ENCODE data around the gene TENT4B. TPM values are rescaled to one million over a fixed set of nuclear protein-coding genes. Genes with fewer than 3 reads are reported as not detected.

TENT4B gene
- polyA plus RNA-seq, 2 of the 4 experiments (the other 2 are of a cell fraction), result 12.2 to 19.4 TPM

DNA sequence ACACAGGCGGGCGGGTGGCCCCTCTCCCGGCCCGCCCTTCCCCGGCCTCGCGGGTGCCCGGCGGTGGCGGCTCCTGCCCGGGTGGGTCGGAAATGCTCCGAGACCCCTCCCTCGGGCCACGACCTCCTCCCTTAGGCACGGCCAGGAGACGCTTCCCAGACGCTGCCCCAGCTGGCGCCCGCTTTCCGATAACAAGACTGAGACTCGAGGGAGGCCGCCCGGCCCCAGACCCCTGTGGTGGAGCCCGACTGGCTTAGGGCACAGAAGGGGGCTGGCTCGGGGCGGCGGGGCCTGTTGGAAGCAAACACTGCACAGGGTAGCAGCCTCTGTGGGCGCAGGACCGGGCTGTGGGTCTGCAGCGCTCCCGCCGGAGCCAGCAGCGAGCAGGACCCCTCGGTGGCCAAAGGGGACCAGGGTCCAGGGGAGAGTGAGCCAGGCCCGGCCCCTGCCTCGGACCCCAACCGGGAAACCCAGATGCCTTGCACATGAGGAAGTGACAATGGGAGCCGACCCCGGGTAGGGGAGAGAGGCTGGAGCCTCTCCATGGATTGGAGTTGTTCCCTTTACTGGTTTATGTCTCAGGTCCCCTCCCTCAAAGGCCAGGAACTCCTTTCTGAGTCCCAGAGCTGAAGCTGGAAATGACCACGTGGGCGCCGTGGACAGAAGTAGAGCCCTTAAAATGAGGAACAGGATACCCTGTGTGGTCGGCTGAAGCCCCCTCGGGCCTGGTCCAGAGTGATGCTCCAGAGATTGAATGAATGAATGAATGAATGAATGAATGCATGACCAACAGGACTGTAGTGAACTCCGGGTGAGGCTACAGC lies 93.4 kb downstream of the TENT4B start:
- CTCF ChIA-PET, result interaction anchor here (0.6 to 3.1 kb wide), 7 partner anchors 8 to 500 kb away, joined by 3 to 14 read pairs (median 3); no protein-coding TSS in a partner anchor
- 43% methylated on average over 15 of the region's 46 CpGs for whole genome bisulfite sequencing (ENCODE audit: missing lambda C conversion rate)
- ATAC-seq, result peak; percentile 41 to 56

GRCh38 chr16:50247123-50247905 lies 94.2 kb downstream of the TENT4B start:
- WGBS (ENCODE audit: missing lambda C conversion rate), result 97% methylated on average over 12 of the region's 12 CpGs
- ChIA-PET CTCF (interaction anchor here (0.6 to 1.4 kb wide), 5 partner anchors 27 to 1692 kb away, joined by 3 to 5 read pairs (median 3); partner anchors contain the start of gene CNEP1R1), POLR2A (no interaction called here)
- peak overlapping the region; percentile 89 to 96 for H3K27ac ChIP-seq
- no peak for FAIRE-seq
- TF ChIP-seq RNF2 (IDR thresholded peaks at IDR 0.05; ENCODE audit: borderline replicate concordance, low read depth) (no peak), CHD4 (IDR thresholded peaks at IDR 0.05; ENCODE audit: borderline replicate concordance) (no peak), KDM5A (IDR thresholded peaks at IDR 0.05) (no peak), HMGXB4 (CRISPR knock-in tag; IDR thresholded peaks at IDR 0.05; ENCODE audit: borderline replicate concordance) (no peak), CBX8 (IDR thresholded peaks at IDR 0.05) (no peak), BHLHE40 (IDR thresholded peaks at IDR 0.05; ENCODE audit: low read depth, low read length) (no peak), USF2 (IDR thresholded peaks at IDR 0.05) (no peak), NFE2L2 (conservative IDR thresholded peaks at IDR 0.05; ENCODE audit: low read length) (no peak), NR3C1 (IDR thresholded peaks at IDR 0.05) (no peak), SMC3 (IDR thresholded peaks at IDR 0.05) (no peak), POLR2AphosphoS2 (conservative IDR thresholded peaks at IDR 0.05; ENCODE audit: low read length) (no peak), ZFP36 (IDR thresholded peaks at IDR 0.05; ENCODE audit: borderline replicate concordance, partially characterized antibody) (no peak)
- TF ChIP-seq, protein P1, sequence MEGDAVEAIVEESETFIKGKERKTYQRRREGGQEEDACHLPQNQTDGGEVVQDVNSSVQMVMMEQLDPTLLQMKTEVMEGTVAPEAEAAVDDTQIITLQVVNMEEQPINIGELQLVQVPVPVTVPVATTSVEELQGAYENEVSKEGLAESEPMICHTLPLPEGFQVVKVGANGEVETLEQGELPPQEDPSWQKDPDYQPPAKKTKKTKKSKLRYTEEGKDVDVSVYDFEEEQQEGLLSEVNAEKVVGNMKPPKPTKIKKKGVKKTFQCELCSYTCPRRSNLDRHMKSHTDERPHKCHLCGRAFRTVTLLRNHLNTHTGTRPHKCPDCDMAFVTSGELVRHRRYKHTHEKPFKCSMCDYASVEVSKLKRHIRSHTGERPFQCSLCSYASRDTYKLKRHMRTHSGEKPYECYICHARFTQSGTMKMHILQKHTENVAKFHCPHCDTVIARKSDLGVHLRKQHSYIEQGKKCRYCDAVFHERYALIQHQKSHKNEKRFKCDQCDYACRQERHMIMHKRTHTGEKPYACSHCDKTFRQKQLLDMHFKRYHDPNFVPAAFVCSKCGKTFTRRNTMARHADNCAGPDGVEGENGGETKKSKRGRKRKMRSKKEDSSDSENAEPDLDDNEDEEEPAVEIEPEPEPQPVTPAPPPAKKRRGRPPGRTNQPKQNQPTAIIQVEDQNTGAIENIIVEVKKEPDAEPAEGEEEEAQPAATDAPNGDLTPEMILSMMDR (IDR thresholded peaks at IDR 0.05), result no peak
- TF ChIP-seq, protein P2, sequence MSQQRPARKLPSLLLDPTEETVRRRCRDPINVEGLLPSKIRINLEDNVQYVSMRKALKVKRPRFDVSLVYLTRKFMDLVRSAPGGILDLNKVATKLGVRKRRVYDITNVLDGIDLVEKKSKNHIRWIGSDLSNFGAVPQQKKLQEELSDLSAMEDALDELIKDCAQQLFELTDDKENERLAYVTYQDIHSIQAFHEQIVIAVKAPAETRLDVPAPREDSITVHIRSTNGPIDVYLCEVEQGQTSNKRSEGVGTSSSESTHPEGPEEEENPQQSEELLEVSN (IDR thresholded peaks at IDR 0.05; ENCODE audit: borderline replicate concordance, low read depth), result no peak
- no peak for ATAC-seq
- H3K4me3 ChIP-seq, result peak overlapping the region; percentile 68
- no peaks in the 10 kb centered on the region for H3K9me3 ChIP-seq
- peak overlapping the region; percentile 79 for H3K4me2 ChIP-seq
- peaks cover 33% of the 10 kb centered on the region for H3K4me1 ChIP-seq
- no peak for DNase-seq (ENCODE audit: low read depth in 1 of 2, low spot score in 1 of 2)

More for the DNA sequence above, 93.4 kb downstream of the TENT4B start:
- TF ChIP-seq HOXB5 (CRISPR knock-in tag; IDR thresholded peaks at IDR 0.05) (no peak), HEYL (CRISPR knock-in tag; IDR thresholded peaks at IDR 0.05) (no peak), ZFP36 (IDR thresholded peaks at IDR 0.05; ENCODE audit: borderline replicate concordance, partially characterized antibody) (no peak)
- Histone ChIP-seq H3K9me3 (no peaks in the 10 kb centered on the region), H3K4me2 (peak overlapping the region; percentile 79), H3K4me1 (peaks cover 25% of the 10 kb centered on the region), H3K27ac (peak overlapping the region; percentile 89 to 96), H3K4me3 (peak overlapping the region; percentile 68)
- POLR2A ChIA-PET, result interaction anchor here (1.2 to 1.4 kb wide), 2 partner anchors 8 to 36 kb away, joined by 4 to 5 read pairs; no protein-coding TSS in a partner anchor
- DNase-seq (ENCODE audit: low read depth in 1 of 2, low spot score in 1 of 2), result no peak
- no peak for FAIRE-seq

Data from A549 (cell line).